Suprapubic skin (tissue), 3 donors: ENCODE measurements around the gene PTGIR.

Experiments used
- CTCF ChIP-seq, 2 donors: fragments of 200-600 bp in 1 of 2; fragments of 450-650 bp in 1 of 2; sonication (generic) in 1 of 2; IDR thresholded peaks; one replicate each; pipeline ENCODE4 v1.5.1; 2016 to 2019; ENCODE audit warnings: antibody characterized with exemption in 2 of 2, mild to moderate bottlenecking in 1 of 2, moderate library complexity in 1 of 2
- POLR2AphosphoS5 ChIP-seq, 3 donors: sonication (generic); formaldehyde crosslinking; IDR thresholded peaks; one replicate each; pipeline ENCODE4 v1.6.1; 2017; ENCODE audit warnings: antibody characterized with exemption in 3 of 3

- TF ChIP-seq CTCF (IDR thresholded peaks at IDR 0.05), result no peak
- TF ChIP-seq POLR2AphosphoS5 (IDR thresholded peaks at IDR 0.05), result no peak
These were observed 6.6 kb upstream of the PTGIR start for GRCh38 chr19:46631481-46631880.
